Cardiac muscle cell (in vitro differentiated cells and primary cell): ENCODE measurements around the gene SYCP3. TPM values are rescaled to one million over a fixed set of nuclear protein-coding genes. Genes with fewer than 3 reads are reported as not detected.

Source experiments
- DNase-seq, 2 donors: peaks; one replicate each; pipeline versions ENCODE4 v3.0.0 to v3.0.0-alpha.2; 2010 to 2017; ENCODE audit warnings: low read depth in 1 of 2, low spot score in 1 of 2
- H3K27ac ChIP-seq: fragments of 200-600 bp; sonication (generic); 2 replicates; pipeline ENCODE4 v1.5.1; 2016
- H3K27me3 ChIP-seq: fragments of 200-600 bp; sonication (generic); 2 replicates; pipeline ENCODE4 v1.6.0; 2016; ENCODE audit warnings: control low read depth
- H3K36me3 ChIP-seq: fragments of 200-600 bp; sonication (generic); 2 replicates; pipeline ENCODE4 v1.5.1; 2016; ENCODE audit warnings: control low read depth
- H3K4me1 ChIP-seq: fragments of 200-600 bp; sonication (generic); 2 replicates; pipeline ENCODE4 v1.8.1; 2017; ENCODE audit warnings: low read depth, mild to moderate bottlenecking, mixed run types
- H3K4me3 ChIP-seq: fragments of 200-600 bp; sonication (generic); 2 replicates; pipeline ENCODE4 v1.5.1; 2016; ENCODE audit warnings: mild to moderate bottlenecking
- H3K9me3 ChIP-seq: fragments of 200-600 bp; sonication (generic); 2 replicates; pipeline ENCODE4 v1.5.1; 2017; ENCODE audit warnings: low read depth, mild to moderate bottlenecking, control low read depth
- CTCF ChIP-seq: IDR thresholded peaks from 2 replicates; pipeline ENCODE4 v1.5.1; 2012; ENCODE audit warnings: low read depth, mild to moderate bottlenecking, low read length
- polyA plus RNA-seq: library from polyadenylated mRNA; unstranded; fragments of >200 nt; fragmentation: Nextera tagmentation; extraction: Ambion mirVana; gene quantifications from 2 replicates; pipeline ENCODE4 v1.2.1, GENCODE V29; 2016
- total RNA-seq: library from RNA; depleted of rRNA; stranded (reverse); fragments of >200 nt; gene quantifications from 2 replicates; pipeline ENCODE4 v1.2.3, GENCODE V29; 2016

Gene SYCP3
- total and polyA plus RNA-seq, 2 experiments from 2014 or later = 0.76 TPM; not detected in 1

- peak within 1 kb of the TSS; percentile 98 for H3K4me3 ChIP-seq
- no peaks in the 10 kb centered on the region for H3K9me3 ChIP-seq
- DNase-seq = peak; percentile 59 to 84
- no peaks in the 10 kb centered on the region for H3K27me3 ChIP-seq
- no peaks in the 10 kb centered on the region for H3K36me3 ChIP-seq
- H3K4me1 ChIP-seq = no peaks in the 10 kb centered on the region
- no peak for TF ChIP-seq CTCF
- peak within 1 kb of the TSS; percentile 85 for H3K27ac ChIP-seq
These were observed 41.9 kb downstream of the SYCP3 start, which contains the start of gene CHPT1 for GRCh38 chr12:101697197-101697929. CHPT1 (plus strand) TSS chr12:101697640; CDS start chr12:101697862, 222 bp downstream.

GRCh38 chr12:101696251-101697196, 42.7 kb downstream of the SYCP3 start:
- H3K4me1 ChIP-seq = no peaks in the 10 kb centered on the region
- H3K4me3 ChIP-seq = peak overlapping the region; percentile 98
- H3K27me3 ChIP-seq = no peaks in the 10 kb centered on the region
- DNase-seq = peak; percentile 12 to 22
- H3K36me3 ChIP-seq = no peaks in the 10 kb centered on the region
- H3K9me3 ChIP-seq = no peaks in the 10 kb centered on the region
- no peak for TF ChIP-seq CTCF
- peak overlapping the region; percentile 85 for H3K27ac ChIP-seq

GRCh38 chr12:101695706-101696105, 43.6 kb downstream of the SYCP3 start:
- DNase-seq = no peak
- Histone ChIP-seq H3K4me1 (no peaks in the 10 kb centered on the region), H3K27ac (no peak overlapping the region), H3K27me3 (no peaks in the 10 kb centered on the region), H3K36me3 (no peaks in the 10 kb centered on the region), H3K9me3 (no peaks in the 10 kb centered on the region), H3K4me3 (no peak overlapping the region)
- no peak for TF ChIP-seq CTCF

GRCh38 chr12:101694986-101695385, 44.3 kb downstream of the SYCP3 start:
- no peak overlapping the region for H3K4me3 ChIP-seq
- H3K9me3 ChIP-seq = no peaks in the 10 kb centered on the region
- no peaks in the 10 kb centered on the region for H3K36me3 ChIP-seq
- DNase-seq = no peak
- H3K27me3 ChIP-seq = no peaks in the 10 kb centered on the region
- H3K27ac ChIP-seq = no peak overlapping the region
- TF ChIP-seq CTCF = no peak
- H3K4me1 ChIP-seq = no peaks in the 10 kb centered on the region

GRCh38 chr12:101694297-101694848, 44.9 kb downstream of the SYCP3 start:
- H3K4me1 ChIP-seq = no peaks in the 10 kb centered on the region
- no peaks in the 10 kb centered on the region for H3K27me3 ChIP-seq
- no peak overlapping the region for H3K27ac ChIP-seq
- no peak for TF ChIP-seq CTCF
- H3K4me3 ChIP-seq = no peak overlapping the region
- no peaks in the 10 kb centered on the region for H3K9me3 ChIP-seq
- no peaks in the 10 kb centered on the region for H3K36me3 ChIP-seq
- DNase-seq = no peak
